ENCODE measurements around the gene CTNNAL1. TPM values are rescaled to one million over a fixed set of nuclear protein-coding genes. Genes with fewer than 3 reads are reported as not detected.
"Not testable (repeated sequence)": the region's sequence is repeated elsewhere in the genome, so short reads cannot be mapped to it uniquely, and the experiment has no call there.

The CTNNAL1 gene
- total RNA-seq, 4 donors from 2014 or later: 66.3 to 111 (median 83.1) TPM

DNA sequence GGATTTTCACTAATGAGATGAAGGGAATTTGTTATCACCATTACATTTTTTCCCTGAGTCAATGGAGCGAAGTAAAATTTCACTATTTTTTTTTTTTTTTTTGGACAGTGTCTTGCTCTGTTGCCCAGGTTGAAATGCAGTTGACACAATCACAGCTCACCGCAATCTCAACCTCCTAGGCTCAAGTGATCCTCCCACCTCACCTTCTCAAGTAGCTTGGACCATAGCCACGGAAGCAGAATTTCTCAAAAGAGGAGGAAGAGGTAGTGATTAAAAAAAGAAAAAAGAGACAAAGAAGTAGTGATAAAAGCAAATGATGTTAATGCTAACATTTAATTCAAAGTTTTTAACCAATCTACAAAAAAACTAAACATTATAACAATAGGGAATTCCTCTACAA, 109.1 kb downstream of the CTNNAL1 start:
- no peak overlapping the region for H3K27ac ChIP-seq
- peaks cover 6 to 100% of the 10 kb centered on the region in 2 donors for H3K36me3 ChIP-seq
- 100% methylated on average over 1 to 2 of the region's 3 CpGs for WGBS, 2 donors (ENCODE audit: low coverage in 1 of 2)
- no peaks in the 10 kb centered on the region for H3K4me1 ChIP-seq
- H3K27me3 ChIP-seq: no peaks in the 10 kb centered on the region
- TF ChIP-seq POLR2AphosphoS5 (IDR thresholded peaks at IDR 0.05): no peak
- TF ChIP-seq EP300 (IDR thresholded peaks at IDR 0.05): no peak
- TF ChIP-seq, protein P1, sequence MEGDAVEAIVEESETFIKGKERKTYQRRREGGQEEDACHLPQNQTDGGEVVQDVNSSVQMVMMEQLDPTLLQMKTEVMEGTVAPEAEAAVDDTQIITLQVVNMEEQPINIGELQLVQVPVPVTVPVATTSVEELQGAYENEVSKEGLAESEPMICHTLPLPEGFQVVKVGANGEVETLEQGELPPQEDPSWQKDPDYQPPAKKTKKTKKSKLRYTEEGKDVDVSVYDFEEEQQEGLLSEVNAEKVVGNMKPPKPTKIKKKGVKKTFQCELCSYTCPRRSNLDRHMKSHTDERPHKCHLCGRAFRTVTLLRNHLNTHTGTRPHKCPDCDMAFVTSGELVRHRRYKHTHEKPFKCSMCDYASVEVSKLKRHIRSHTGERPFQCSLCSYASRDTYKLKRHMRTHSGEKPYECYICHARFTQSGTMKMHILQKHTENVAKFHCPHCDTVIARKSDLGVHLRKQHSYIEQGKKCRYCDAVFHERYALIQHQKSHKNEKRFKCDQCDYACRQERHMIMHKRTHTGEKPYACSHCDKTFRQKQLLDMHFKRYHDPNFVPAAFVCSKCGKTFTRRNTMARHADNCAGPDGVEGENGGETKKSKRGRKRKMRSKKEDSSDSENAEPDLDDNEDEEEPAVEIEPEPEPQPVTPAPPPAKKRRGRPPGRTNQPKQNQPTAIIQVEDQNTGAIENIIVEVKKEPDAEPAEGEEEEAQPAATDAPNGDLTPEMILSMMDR (IDR thresholded peaks at IDR 0.05): no peak
- no peak for TF ChIP-seq POLR2A (IDR thresholded peaks at IDR 0.05)
- no peak for ATAC-seq
- no peak overlapping the region for H3K4me3 ChIP-seq
- no peaks in the 10 kb centered on the region for H3K9me3 ChIP-seq

DNA sequence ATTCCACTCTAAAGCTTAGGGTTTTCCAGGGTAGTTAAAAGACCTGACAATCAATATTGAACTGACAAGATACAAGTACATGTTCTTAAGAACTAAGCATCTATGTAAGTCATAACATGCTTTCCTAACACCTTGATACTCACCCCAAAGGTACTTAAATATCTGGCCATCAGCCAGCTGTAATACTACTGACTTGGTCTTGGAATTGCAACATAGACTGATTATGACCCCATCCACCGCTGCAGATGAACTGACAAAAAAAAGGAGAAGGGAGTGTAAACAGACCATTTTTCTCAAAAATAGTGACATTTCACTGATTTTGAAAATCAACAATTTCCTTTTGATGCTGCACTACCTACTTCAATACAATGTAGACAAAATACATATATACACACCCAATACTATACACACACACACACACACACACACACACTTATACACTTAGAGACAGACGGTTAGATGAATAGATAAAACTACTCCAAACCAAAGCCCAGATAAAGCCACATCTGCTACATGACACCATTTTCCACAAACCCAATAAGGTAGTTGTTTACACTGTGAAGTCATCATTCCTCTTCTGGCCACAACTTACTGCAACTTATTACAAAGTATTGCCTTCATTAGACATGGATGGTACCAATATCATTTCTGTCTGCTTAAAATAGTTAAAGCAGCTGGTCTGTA, 109.7 kb downstream of the CTNNAL1 start:
- no peaks in the 10 kb centered on the region for H3K9me3 ChIP-seq
- H3K36me3 ChIP-seq: peaks cover 6 to 100% of the 10 kb centered on the region in 2 donors
- H3K27me3 ChIP-seq: no peaks in the 10 kb centered on the region
- no peaks in the 10 kb centered on the region for H3K4me1 ChIP-seq
- 66 to 88% methylated on average over 2 of the region's 2 CpGs for WGBS, 2 donors (ENCODE audit: low coverage in 1 of 2)
- no peak overlapping the region for H3K4me3 ChIP-seq
- no peak for TF ChIP-seq EP300 (IDR thresholded peaks at IDR 0.05)
- H3K27ac ChIP-seq: no peak overlapping the region
- no peak for ATAC-seq

DNA sequence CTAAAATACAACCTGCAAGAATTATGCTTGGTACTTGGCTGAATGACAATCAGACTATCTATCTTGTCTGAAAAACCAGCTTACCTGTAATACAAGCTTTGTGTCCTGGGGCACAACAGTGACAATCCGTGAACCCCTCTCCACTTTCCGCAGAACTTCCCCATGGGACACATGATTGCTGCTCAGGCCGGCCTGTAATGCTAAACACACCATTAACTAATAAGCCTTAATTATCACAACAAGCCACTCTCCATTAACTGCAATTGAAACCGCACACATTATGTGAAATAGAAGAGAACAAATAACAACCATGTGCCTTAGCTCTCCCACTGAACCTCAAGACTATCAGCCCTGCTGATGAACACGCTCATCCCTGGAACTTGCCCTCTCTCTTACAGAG, 113.1 kb downstream of the CTNNAL1 start:
- WGBS, 2 donors (ENCODE audit: low coverage in 1 of 2): 92 to 93% methylated on average over 4 to 5 of the region's 5 CpGs

DNA sequence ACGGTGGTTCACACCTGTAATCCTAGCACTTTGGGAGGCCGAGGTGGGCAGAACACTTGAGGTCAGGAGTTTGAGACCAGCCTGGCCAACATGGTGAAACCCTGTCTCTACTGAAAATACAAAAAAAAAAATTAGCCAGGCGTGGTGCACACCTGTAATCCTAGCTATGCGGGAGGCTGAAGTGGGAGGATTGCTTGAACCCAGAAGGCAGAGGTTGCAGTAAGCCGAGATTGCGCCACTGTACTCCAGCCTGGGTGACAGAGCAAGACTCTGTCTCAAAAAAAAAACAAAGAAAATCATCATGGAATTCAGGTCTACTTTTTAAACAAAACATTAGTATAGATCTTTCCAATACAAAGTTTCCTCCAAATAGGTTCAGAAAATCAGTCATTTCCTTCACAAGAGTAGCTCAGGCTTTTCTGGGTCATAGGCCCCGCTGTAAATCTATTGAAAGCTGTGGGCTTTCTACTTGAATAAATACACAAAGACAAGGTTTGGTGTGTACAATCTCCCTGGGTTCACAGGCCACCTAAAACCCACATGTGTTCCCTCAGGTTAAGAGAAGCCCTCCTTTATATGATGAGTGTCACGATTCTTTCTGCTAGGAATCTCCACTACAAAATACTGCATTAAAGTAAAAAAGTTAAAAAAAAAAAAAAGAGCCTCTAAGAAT, 114.1 kb downstream of the CTNNAL1 start:
- H3K36me3 ChIP-seq: peaks cover 11 to 100% of the 10 kb centered on the region in 2 donors
- H3K4me3 ChIP-seq, H3K9me3 ChIP-seq, H3K27ac ChIP-seq, H3K27me3 ChIP-seq, ATAC-seq, H3K4me1 ChIP-seq: not testable (repeated sequence)
- 83 to 88% methylated on average over 5 to 7 of the region's 8 CpGs for WGBS, 2 donors (ENCODE audit: low coverage in 1 of 2)

More for the DNA sequence above, 113.1 kb downstream of the CTNNAL1 start:
- Histone ChIP-seq H3K9me3 (no peaks in the 10 kb centered on the region), H3K4me1 (no peaks in the 10 kb centered on the region), H3K4me3 (no peak overlapping the region), H3K27ac (no peak overlapping the region), H3K27me3 (no peaks in the 10 kb centered on the region), H3K36me3 (peaks cover 11 to 100% of the 10 kb centered on the region in 2 donors)
- no peak for TF ChIP-seq POLR2A (IDR thresholded peaks at IDR 0.05)
- TF ChIP-seq, protein P1 (IDR thresholded peaks at IDR 0.05): no peak
- no peak for TF ChIP-seq EP300 (IDR thresholded peaks at IDR 0.05)
- no peak for TF ChIP-seq POLR2AphosphoS5 (IDR thresholded peaks at IDR 0.05)
- no peak for ATAC-seq

DNA sequence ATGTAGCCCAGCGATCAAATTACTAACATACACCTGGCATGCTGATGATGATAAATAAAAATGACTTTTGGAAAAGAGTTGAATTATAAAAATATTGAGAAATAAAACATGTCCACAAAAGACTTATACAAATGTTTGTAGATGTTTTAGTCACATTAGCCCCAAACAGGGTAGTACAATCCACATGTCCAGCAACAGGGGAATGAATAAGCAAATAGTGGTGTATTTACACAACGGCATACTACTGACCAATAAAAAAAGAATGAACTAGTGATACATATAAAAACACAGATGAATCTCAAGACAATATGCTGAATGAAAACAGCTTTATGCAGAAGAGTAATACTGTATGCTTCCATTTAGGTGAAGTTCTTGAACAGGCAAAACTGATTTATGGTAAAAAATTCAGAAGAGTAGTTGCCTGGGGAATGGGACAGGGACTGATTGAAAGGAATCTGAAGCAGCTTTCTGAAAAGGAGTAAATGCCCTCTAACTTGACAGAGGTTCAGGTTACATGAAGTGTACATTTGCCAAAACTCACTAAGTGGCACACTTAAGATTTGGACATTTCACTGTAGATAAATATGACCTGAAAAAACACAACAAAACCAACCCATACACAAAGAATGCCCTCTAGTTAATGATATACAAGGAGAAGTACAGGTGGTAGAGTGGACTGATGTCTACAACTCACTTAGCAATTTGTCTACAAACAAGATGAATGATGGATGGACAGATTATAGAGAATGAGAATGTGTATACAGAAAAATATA, 115.8 kb downstream of the CTNNAL1 start:
- H3K4me3 ChIP-seq: no peak overlapping the region
- no peak overlapping the region for H3K27ac ChIP-seq
- H3K27me3 ChIP-seq: no peaks in the 10 kb centered on the region
- ATAC-seq: no peak
- no peaks in the 10 kb centered on the region for H3K9me3 ChIP-seq
- TF ChIP-seq POLR2AphosphoS5 (IDR thresholded peaks at IDR 0.05): no peak
- TF ChIP-seq EP300 (IDR thresholded peaks at IDR 0.05): no peak
- TF ChIP-seq, protein P1 (IDR thresholded peaks at IDR 0.05): no peak
- no peak for TF ChIP-seq POLR2A (IDR thresholded peaks at IDR 0.05)
- WGBS, 2 donors (ENCODE audit: low coverage in 1 of 2): 83 to 100% methylated on average over 2 of the region's 2 CpGs
- H3K36me3 ChIP-seq: peaks cover 5 to 100% of the 10 kb centered on the region in 2 donors
- no peaks in the 10 kb centered on the region for H3K4me1 ChIP-seq
